BLaER1 treated with 17β-estradiol and CSF1 and Interleukin-3, amounts not matched to agents 10 nM and 100 nM (cell line): ENCODE measurements around the gene FBXL15.

ENCODE experiments used
- H3K27ac ChIP-seq, 11 experiments: shearing (Covaris generic); formaldehyde crosslinking; 2 replicates each; pipeline ENCODE4 v1.8.1; 2022
- H3K27me3 ChIP-seq, 11 experiments: shearing (Covaris generic); formaldehyde crosslinking; 2 replicates each; pipeline ENCODE4 v1.8.1; 2022
- H3K36me3 ChIP-seq, 11 experiments: shearing (Covaris generic); formaldehyde crosslinking; 2 replicates each; pipeline ENCODE4 v1.8.1; 2022
- H3K4me1 ChIP-seq, 10 experiments: shearing (Covaris generic); formaldehyde crosslinking; 2 replicates each; pipeline ENCODE4 v1.8.1; 2022
- H3K4me2 ChIP-seq, 11 experiments: shearing (Covaris generic); formaldehyde crosslinking; 2 replicates each; pipeline ENCODE4 v1.8.1; 2022
- H3K4me3 ChIP-seq, 10 experiments: shearing (Covaris generic); formaldehyde crosslinking; 2 replicates each; pipeline ENCODE4 v1.8.1; 2022
- H3K9ac ChIP-seq, 11 experiments: shearing (Covaris generic); formaldehyde crosslinking; 2 replicates each; pipeline ENCODE4 v1.8.1; 2022
- H3K9me3 ChIP-seq, 11 experiments: shearing (Covaris generic); formaldehyde crosslinking; replicated peaks in 1 of 11; 2 replicates each; pipeline ENCODE4 v1.8.1; 2022
- H4K20me1 ChIP-seq, 11 experiments: shearing (Covaris generic); formaldehyde crosslinking; 2 replicates each; pipeline ENCODE4 v1.8.1; 2022
- Cebpa-rat ChIP-seq, 11 experiments: shearing (Covaris generic); IDR thresholded peaks; 2 replicates each; pipeline ENCODE4 v1.8.1; 2022

The FBXL15 gene

GRCh38 chr10:102424916-102425315, 4.3 kb downstream of the FBXL15 start:
- H3K9ac ChIP-seq, result peak overlapping the region in 2 of 11 experiments; percentile 11 to 29; a peak in 1 of 22 replicates
- H3K4me1 ChIP-seq, result peaks cover 22 to 39% (median 27%) of the 10 kb centered on the region in 10 experiments
- peaks cover 9 to 52% (median 38%) of the 10 kb centered on the region in 11 experiments; a peak in 17 of 22 replicates for H4K20me1 ChIP-seq
- no peak overlapping the region for H3K27ac ChIP-seq
- no peaks in the 10 kb centered on the region for H3K9me3 ChIP-seq
- no peak for TF ChIP-seq Cebpa-rat (IDR thresholded peaks at IDR 0.05)
- no peak overlapping the region for H3K4me2 ChIP-seq
- H3K36me3 ChIP-seq, result peaks cover 22 to 60% (median 33%) of the 10 kb centered on the region in 11 experiments
- no peaks in the 10 kb centered on the region for H3K27me3 ChIP-seq
- no peak overlapping the region for H3K4me3 ChIP-seq

- H3K4me1 ChIP-seq, result peaks cover 17 to 36% (median 22%) of the 10 kb centered on the region in 10 experiments
- H4K20me1 ChIP-seq, result peaks cover 9 to 52% (median 38%) of the 10 kb centered on the region in 11 experiments; a peak in 17 of 22 replicates
- H3K9me3 ChIP-seq, result no peaks in the 10 kb centered on the region
- peak overlapping the region in 1 of 11 experiments; percentile 15; a peak in 1 of 22 replicates for H3K4me2 ChIP-seq
- H3K36me3 ChIP-seq, result peaks cover 22 to 64% (median 33%) of the 10 kb centered on the region in 11 experiments
- no peak overlapping the region for H3K4me3 ChIP-seq
- H3K9ac ChIP-seq, result no peak overlapping the region; a peak in 1 of 22 replicates
- H3K27ac ChIP-seq, result no peak overlapping the region
- H3K27me3 ChIP-seq, result no peaks in the 10 kb centered on the region
- TF ChIP-seq Cebpa-rat (IDR thresholded peaks at IDR 0.05), result no peak
Observed at GRCh38 chr10:102425444-102425843, 4.8 kb downstream of the FBXL15 start.

GRCh38 chr10:102426803-102427287, 6.2 kb downstream of the FBXL15 start:
- Histone ChIP-seq H3K4me2 (peak overlapping the region in 1 of 11 experiments; percentile 4; a peak in 1 of 22 replicates), H3K9me3 (no peaks in the 10 kb centered on the region), H4K20me1 (peaks cover 9 to 48% (median 38%) of the 10 kb centered on the region in 11 experiments; a peak in 17 of 22 replicates), H3K36me3 (peaks cover 22 to 68% (median 33%) of the 10 kb centered on the region in 11 experiments), H3K4me3 (no peak overlapping the region), H3K4me1 (peaks cover 24 to 49% (median 30%) of the 10 kb centered on the region in 10 experiments), H3K27ac (no peak overlapping the region), H3K27me3 (no peaks in the 10 kb centered on the region), H3K9ac (no peak overlapping the region)
- TF ChIP-seq Cebpa-rat (IDR thresholded peaks at IDR 0.05), result no peak

- H3K9me3 ChIP-seq, result no peaks in the 10 kb centered on the region
- no peak overlapping the region for H3K9ac ChIP-seq
- no peak overlapping the region for H3K27ac ChIP-seq
- H3K27me3 ChIP-seq, result peaks cover 0 to 9% (median 0%) of the 10 kb centered on the region in 11 experiments; a peak in 6 of 22 replicates
- peaks cover 5 to 27% (median 19%) of the 10 kb centered on the region in 11 experiments; a peak in 14 of 22 replicates for H4K20me1 ChIP-seq
- H3K4me3 ChIP-seq, result no peak overlapping the region
- peaks cover 6 to 50% (median 18%) of the 10 kb centered on the region in 11 experiments for H3K36me3 ChIP-seq
- TF ChIP-seq Cebpa-rat (IDR thresholded peaks at IDR 0.05), result no peak
- peaks cover 26 to 53% (median 32%) of the 10 kb centered on the region in 10 experiments for H3K4me1 ChIP-seq
- no peak overlapping the region; a peak in 1 of 22 replicates for H3K4me2 ChIP-seq
Observed at GRCh38 chr10:102429468-102429867, 8.8 kb downstream of the FBXL15 start.

- H3K9me3 ChIP-seq, result no peaks in the 10 kb centered on the region
- H3K27ac ChIP-seq, result peak overlapping the region; percentile 78 to 93 (median 88)
- H3K27me3 ChIP-seq, result peaks cover 0 to 26% (median 0%) of the 10 kb centered on the region in 11 experiments; a peak in 8 of 22 replicates
- peak overlapping the region; percentile 88 to 100 (median 95) for H3K4me2 ChIP-seq
- H3K9ac ChIP-seq, result peak overlapping the region; percentile 85 to 95 (median 90)
- no peak for TF ChIP-seq Cebpa-rat (IDR thresholded peaks at IDR 0.05)
- H4K20me1 ChIP-seq, result peaks cover 0 to 16% (median 5%) of the 10 kb centered on the region in 11 experiments; a peak in 13 of 22 replicates
- peaks cover 45 to 52% (median 50%) of the 10 kb centered on the region in 10 experiments for H3K4me1 ChIP-seq
- H3K4me3 ChIP-seq, result peak overlapping the region; percentile 74 to 96 (median 82)
- H3K36me3 ChIP-seq, result peaks cover 0 to 32% (median 5%) of the 10 kb centered on the region in 11 experiments; a peak in 9 of 22 replicates
Observed at GRCh38 chr10:102431452-102432124, 11.0 kb downstream of the FBXL15 start.

- H3K9ac ChIP-seq, result peak within 1 kb of the TSS; percentile 85 to 95 (median 90)
- peaks cover 0 to 30% (median 5%) of the 10 kb centered on the region in 11 experiments; a peak in 13 of 22 replicates for H3K36me3 ChIP-seq
- peaks cover 0 to 26% (median 0%) of the 10 kb centered on the region in 11 experiments; a peak in 8 of 22 replicates for H3K27me3 ChIP-seq
- H3K27ac ChIP-seq, result peak within 1 kb of the TSS; percentile 80 to 93 (median 88)
- TF ChIP-seq Cebpa-rat (IDR thresholded peaks at IDR 0.05), result no peak
- H3K4me3 ChIP-seq, result peak within 1 kb of the TSS; percentile 74 to 96 (median 82)
- no peaks in the 10 kb centered on the region for H3K9me3 ChIP-seq
- H3K4me1 ChIP-seq, result peaks cover 47 to 60% (median 53%) of the 10 kb centered on the region in 10 experiments
- H4K20me1 ChIP-seq, result peaks cover 0 to 17% (median 7%) of the 10 kb centered on the region in 11 experiments; a peak in 13 of 22 replicates
- peak within 1 kb of the TSS; percentile 88 to 100 (median 95) for H3K4me2 ChIP-seq
Observed at GRCh38 chr10:102432162-102432950, 11.7 kb downstream of the FBXL15 start, which contains the start of gene CUEDC2. CUEDC2 (minus strand) TSS chr10:102432574; CDS start chr10:102425188, 7,386 bp downstream.

- peak overlapping the region; percentile 88 to 100 (median 95) for H3K4me2 ChIP-seq
Observed at GRCh38 chr10:102433619-102434046, 13.0 kb downstream of the FBXL15 start.

More at GRCh38 chr10:102433619-102434046, 13.0 kb downstream of the FBXL15 start:
- Histone ChIP-seq H3K27ac (peak overlapping the region in 10 of 11 experiments; percentile 68 to 93 (median 88); a peak in 20 of 22 replicates), H3K4me3 (peak overlapping the region in 9 of 10 experiments; percentile 7 to 93 (median 79); a peak in 15 of 20 replicates), H4K20me1 (peaks cover 0 to 30% (median 20%) of the 10 kb centered on the region in 11 experiments; a peak in 14 of 22 replicates), H3K36me3 (peaks cover 0 to 33% (median 8%) of the 10 kb centered on the region in 11 experiments; a peak in 13 of 22 replicates), H3K9ac (peak overlapping the region; percentile 32 to 91 (median 74); a peak in 18 of 22 replicates), H3K27me3 (peaks cover 0 to 26% (median 0%) of the 10 kb centered on the region in 11 experiments; a peak in 8 of 22 replicates), H3K9me3 (no peaks in the 10 kb centered on the region), H3K4me1 (peaks cover 56 to 72% (median 66%) of the 10 kb centered on the region in 10 experiments)
- TF ChIP-seq Cebpa-rat (IDR thresholded peaks at IDR 0.05), result no peak
